Trophoblast cell (in vitro differentiated cells and primary cell): ENCODE data around the gene CD200R1L.

Source experiments
- DNase-seq, 2 donors: peaks; one replicate each; pipeline ENCODE4 v3.0.0-alpha.2; 2016
- H2AFZ ChIP-seq: 2 replicates; pipeline ENCODE4 v1.6.1; 2013; ENCODE audit warnings: low read length, moderate library complexity, mild to moderate bottlenecking; ENCODE audit not compliant: insufficient read depth, poor library complexity
- H2AK5ac ChIP-seq: 2 replicates; pipeline ENCODE4 v1.6.1; 2013; ENCODE audit warnings: mild to moderate bottlenecking, low read length
- H2BK120ac ChIP-seq: 2 replicates; pipeline ENCODE4 v1.6.1; 2013; ENCODE audit warnings: low read length, mild to moderate bottlenecking, moderate library complexity; ENCODE audit not compliant: insufficient read depth, poor library complexity
- H2BK12ac ChIP-seq: 2 replicates; pipeline ENCODE4 v1.6.1; 2013; ENCODE audit warnings: mild to moderate bottlenecking, low read length, moderate library complexity
- H2BK5ac ChIP-seq: 2 replicates; pipeline ENCODE4 v1.6.1; 2013; ENCODE audit warnings: low read length, low read depth, moderate library complexity, mild to moderate bottlenecking; ENCODE audit not compliant: poor library complexity
- H3K14ac ChIP-seq: 2 replicates; pipeline ENCODE4 v1.6.1; 2013; ENCODE audit warnings: mild to moderate bottlenecking, low read length
- H3K18ac ChIP-seq: 2 replicates; pipeline ENCODE4 v1.6.1; 2013; ENCODE audit warnings: mild to moderate bottlenecking, low read length
- H3K23ac ChIP-seq: 2 replicates; pipeline ENCODE4 v1.6.1; 2013; ENCODE audit warnings: low read length
- H3K27ac ChIP-seq: 2 replicates; pipeline ENCODE4 v1.5.1; 2013; ENCODE audit warnings: low read depth, mild to moderate bottlenecking, inconsistent platforms, low read length, moderate library complexity
- H3K27me3 ChIP-seq: 2 replicates; pipeline ENCODE4 v1.6.1; 2013; ENCODE audit warnings: inconsistent platforms, mild to moderate bottlenecking, low read length, moderate library complexity; ENCODE audit not compliant: insufficient read depth
- H3K36me3 ChIP-seq, 2 experiments: 1 replicate in 1 of 2; 2 replicates in 1 of 2; pipeline ENCODE4 v1.6.1; 2013; ENCODE audit warnings: low read length in 2 of 2, mild to moderate bottlenecking in 2 of 2, moderate library complexity in 1 of 2; ENCODE audit not compliant: insufficient read depth in 2 of 2, control insufficient read depth in 1 of 2
- H3K4ac ChIP-seq: 2 replicates; pipeline ENCODE4 v1.6.1; 2013; ENCODE audit warnings: low read depth, mild to moderate bottlenecking, low read length, moderate library complexity
- H3K4me1 ChIP-seq, 2 experiments: 1 replicate in 1 of 2; 2 replicates in 1 of 2; pipeline ENCODE4 v1.6.1; 2013; ENCODE audit warnings: low read length in 2 of 2, mild to moderate bottlenecking in 2 of 2, moderate library complexity in 1 of 2; ENCODE audit not compliant: insufficient read depth in 2 of 2, control insufficient read depth in 1 of 2
- H3K4me2 ChIP-seq: 2 replicates; pipeline ENCODE4 v1.6.1; 2013; ENCODE audit warnings: inconsistent platforms, mild to moderate bottlenecking, low read length, moderate library complexity
- H3K4me3 ChIP-seq: 2 replicates; pipeline ENCODE4 v1.5.1; 2013; ENCODE audit warnings: mild to moderate bottlenecking, low read depth, low read length, inconsistent platforms
- H3K79me1 ChIP-seq: one replicate; pipeline ENCODE4 v1.6.1; 2013; ENCODE audit warnings: low read length
- H3K79me2 ChIP-seq: 2 replicates; pipeline ENCODE4 v1.6.1; 2013; ENCODE audit warnings: low read length, mild to moderate bottlenecking; ENCODE audit not compliant: control insufficient read depth, insufficient read depth, poor library complexity
- H3K9ac ChIP-seq: 2 replicates; pipeline ENCODE4 v1.6.1; 2013; ENCODE audit warnings: mild to moderate bottlenecking, low read length
- H3K9me3 ChIP-seq: 2 replicates; pipeline ENCODE4 v1.6.1; 2013; ENCODE audit warnings: low read depth, mild to moderate bottlenecking, control low read depth, inconsistent platforms, low read length; ENCODE audit not compliant: insufficient read depth
- H4K12ac ChIP-seq: 2 replicates; pipeline ENCODE4 v1.6.1; 2013; ENCODE audit warnings: low read depth, mild to moderate bottlenecking, low read length, moderate library complexity
- H4K8ac ChIP-seq: 2 replicates; pipeline ENCODE4 v1.6.1; 2013; ENCODE audit warnings: low read depth, mild to moderate bottlenecking, low read length, moderate library complexity
- H4K91ac ChIP-seq: one replicate; pipeline ENCODE4 v1.6.1; 2013; ENCODE audit warnings: low read depth, mild to moderate bottlenecking, low read length, moderate library complexity
- WGBS: extraction: QIAGEN DNeasy Blood & Tissue Kit; methylation state at CpG from one replicate; pipeline ENCODE4 v1.1.7; 2013; ENCODE audit warnings: missing lambda C conversion rate; ENCODE audit not compliant: insufficient read length, insufficient coverage; ENCODE audit errors: extremely low coverage; 5-methylcytosine and 5-hydroxymethylcytosine counted together

Gene CD200R1L

DNA sequence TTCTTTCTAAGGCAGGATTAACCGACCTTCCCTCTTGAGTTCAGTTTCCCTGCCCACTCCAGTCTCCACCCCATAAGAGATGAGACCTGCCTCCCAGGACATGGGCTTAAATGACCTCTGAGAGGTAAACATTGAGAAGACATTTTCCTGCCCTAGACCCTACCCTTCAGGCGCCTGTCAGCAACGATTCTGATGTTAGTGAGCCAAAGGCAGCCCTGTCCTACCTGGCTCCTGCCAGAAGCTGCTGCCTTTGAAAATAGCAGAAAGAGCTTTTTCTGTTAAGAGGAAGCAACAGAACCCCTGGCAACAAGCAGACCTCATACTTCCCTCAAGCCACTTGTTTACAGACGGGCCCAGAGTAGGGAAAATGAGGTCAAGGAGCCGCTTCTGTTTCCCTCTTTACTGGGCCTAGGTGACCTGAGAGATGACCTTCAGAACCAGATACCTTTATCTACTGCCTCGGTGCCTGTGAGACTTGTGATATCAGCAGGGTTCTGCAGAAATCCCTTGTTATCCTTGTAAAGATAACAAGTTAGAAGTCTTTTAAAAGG, 52.0 kb downstream of the CD200R1L start:
- no peaks in the 10 kb centered on the region for H3K79me1 ChIP-seq
- no peak overlapping the region for H3K18ac ChIP-seq
- no peak overlapping the region for H3K9ac ChIP-seq
- WGBS = no CpG with 5 or more reads among the region's 6 CpGs
- no peak overlapping the region for H3K4me2 ChIP-seq
- no peak overlapping the region for H4K12ac ChIP-seq
- H3K9me3 ChIP-seq = no peaks in the 10 kb centered on the region
- H3K23ac ChIP-seq = no peak overlapping the region
- no peak overlapping the region for H2BK12ac ChIP-seq
- H3K27me3 ChIP-seq = no peaks in the 10 kb centered on the region
- no peak overlapping the region for H3K4me3 ChIP-seq
- no peak overlapping the region for H3K14ac ChIP-seq
- H2BK5ac ChIP-seq = no peak overlapping the region
- no peak overlapping the region for H2AK5ac ChIP-seq
- H2AFZ ChIP-seq = no peak overlapping the region
- peak overlapping the region; percentile 17 for H3K27ac ChIP-seq
- H2BK120ac ChIP-seq = no peak overlapping the region
- no peaks in the 10 kb centered on the region for H3K36me3 ChIP-seq
- no peaks in the 10 kb centered on the region for H3K79me2 ChIP-seq
- H4K8ac ChIP-seq = no peak overlapping the region
- no peak for DNase-seq
- no peak overlapping the region for H3K4ac ChIP-seq
- H3K4me1 ChIP-seq = peaks cover 2 to 11% of the 10 kb centered on the region in 2 experiments
- no peak overlapping the region for H4K91ac ChIP-seq

DNA sequence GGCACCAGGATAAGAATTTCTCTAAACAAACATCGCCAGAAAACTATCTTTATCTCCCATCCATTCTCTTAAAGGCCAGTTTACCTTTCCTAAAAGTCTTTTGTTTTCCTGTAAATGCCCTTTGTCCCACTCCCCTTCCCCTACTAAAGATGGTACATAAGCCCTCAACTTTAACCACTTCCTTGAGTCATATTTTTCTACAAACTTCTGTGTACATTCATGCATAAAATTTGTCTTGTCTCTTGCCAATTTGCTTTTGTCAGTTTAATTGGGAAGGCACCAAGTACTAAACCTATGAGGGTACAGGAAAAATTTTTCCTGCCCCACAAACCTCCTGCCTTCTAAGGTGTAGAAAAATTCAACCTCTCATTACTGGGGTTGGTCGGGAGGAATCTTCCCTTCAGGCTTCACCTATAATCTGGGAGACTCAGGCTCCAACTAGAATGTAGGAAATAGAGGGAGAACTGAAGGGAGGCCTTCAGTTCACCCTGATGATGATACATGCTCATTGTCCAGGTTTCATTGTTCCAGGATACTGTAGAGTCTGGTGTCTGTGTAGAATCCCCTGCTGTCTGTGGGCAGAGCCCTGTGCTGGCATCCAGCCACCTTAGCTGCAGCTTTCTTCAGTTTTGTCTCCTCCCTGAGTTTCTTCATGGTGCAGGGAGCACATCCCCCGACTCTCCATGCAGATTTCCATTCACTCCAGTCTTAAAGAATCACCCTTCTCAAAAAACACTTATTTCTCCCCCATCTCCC, 53.2 kb downstream of the CD200R1L start:
- H2BK5ac ChIP-seq = no peak overlapping the region
- H3K36me3 ChIP-seq = no peaks in the 10 kb centered on the region
- H3K18ac ChIP-seq = no peak overlapping the region
- no peak overlapping the region for H2BK12ac ChIP-seq
- H3K4me3 ChIP-seq = no peak overlapping the region
- H3K14ac ChIP-seq = no peak overlapping the region
- peak overlapping the region; percentile 2 for H3K4me2 ChIP-seq
- H2BK120ac ChIP-seq = no peak overlapping the region
- H3K23ac ChIP-seq = peak overlapping the region; percentile 64
- H3K27me3 ChIP-seq = no peaks in the 10 kb centered on the region
- H4K8ac ChIP-seq = no peak overlapping the region
- H2AK5ac ChIP-seq = no peak overlapping the region
- no peak for DNase-seq
- no peaks in the 10 kb centered on the region for H3K79me2 ChIP-seq
- no peak overlapping the region for H3K27ac ChIP-seq
- H3K79me1 ChIP-seq = no peaks in the 10 kb centered on the region
- H3K4me1 ChIP-seq = peaks cover 2 to 11% of the 10 kb centered on the region in 2 experiments
- H4K91ac ChIP-seq = no peak overlapping the region
- no peaks in the 10 kb centered on the region for H3K9me3 ChIP-seq
- no peak overlapping the region for H3K9ac ChIP-seq
- H2AFZ ChIP-seq = no peak overlapping the region
- no peak overlapping the region for H3K4ac ChIP-seq
- 100% methylated on average over 1 of the region's 3 CpGs for WGBS
- H4K12ac ChIP-seq = no peak overlapping the region

DNA sequence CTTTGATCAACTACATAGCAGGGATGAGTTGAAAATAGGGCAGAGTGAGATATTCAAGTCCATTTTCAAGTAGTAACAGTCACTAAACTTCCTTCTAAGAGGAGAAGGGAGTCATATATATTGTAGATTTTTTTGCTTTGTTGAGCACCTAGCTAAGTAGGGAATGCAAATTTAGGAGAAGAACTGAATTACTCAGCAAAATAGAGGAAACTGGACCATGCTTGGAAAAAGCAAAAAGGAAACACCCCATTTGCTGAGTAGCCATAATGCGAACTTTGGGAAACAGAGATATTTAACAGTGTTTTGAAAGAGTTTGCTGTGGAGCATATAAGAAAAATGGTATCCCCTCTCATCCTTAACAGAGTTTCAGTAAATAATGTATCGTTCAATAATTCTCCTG, 54.9 kb downstream of the CD200R1L start:
- no peak overlapping the region for H3K4me3 ChIP-seq
- H3K4me2 ChIP-seq = no peak overlapping the region
- no peak for DNase-seq
- no peak overlapping the region for H3K18ac ChIP-seq
- H2BK5ac ChIP-seq = no peak overlapping the region
- H4K12ac ChIP-seq = no peak overlapping the region
- H4K8ac ChIP-seq = no peak overlapping the region
- no peak overlapping the region for H2BK120ac ChIP-seq
- no peak overlapping the region for H3K23ac ChIP-seq
- no peak overlapping the region for H3K4ac ChIP-seq
- H4K91ac ChIP-seq = no peak overlapping the region
- H3K27me3 ChIP-seq = no peaks in the 10 kb centered on the region
- no peak overlapping the region for H3K27ac ChIP-seq
- H2AK5ac ChIP-seq = no peak overlapping the region
- H2BK12ac ChIP-seq = no peak overlapping the region
- no peaks in the 10 kb centered on the region for H3K79me1 ChIP-seq
- no peaks in the 10 kb centered on the region for H3K36me3 ChIP-seq
- no peak overlapping the region for H3K14ac ChIP-seq
- H3K4me1 ChIP-seq = peaks cover 2 to 11% of the 10 kb centered on the region in 2 experiments
- H3K9me3 ChIP-seq = peaks cover 5% of the 10 kb centered on the region
- no peak overlapping the region for H2AFZ ChIP-seq
- no CpG with 5 or more reads among the region's 2 CpGs for WGBS
- no peak overlapping the region for H3K9ac ChIP-seq
- no peaks in the 10 kb centered on the region for H3K79me2 ChIP-seq

DNA sequence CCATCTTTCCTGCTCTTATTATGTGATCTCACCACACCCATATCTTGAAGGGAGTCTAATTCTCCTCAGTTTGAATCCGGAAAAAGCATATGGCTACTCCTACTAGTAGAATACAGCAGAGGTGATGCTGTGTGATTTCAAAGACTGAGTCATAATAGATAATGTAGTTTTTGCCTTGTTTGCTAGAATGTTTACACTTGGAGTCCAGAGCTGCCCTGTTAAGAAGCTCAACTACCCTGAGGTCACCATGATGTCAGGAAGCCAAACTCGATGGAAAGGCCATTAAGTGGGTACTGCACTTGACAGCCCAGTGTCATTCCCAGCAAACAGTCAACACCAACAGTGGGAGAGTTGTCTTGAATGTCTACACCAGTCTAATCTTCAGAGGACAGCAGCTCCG, 56.9 kb downstream of the CD200R1L start:
- Histone ChIP-seq H3K9me3 (peaks cover 5% of the 10 kb centered on the region), H3K27me3 (no peaks in the 10 kb centered on the region), H2BK5ac (no peak overlapping the region), H3K14ac (no peak overlapping the region), H4K12ac (no peak overlapping the region), H3K9ac (no peak overlapping the region), H3K4me1 (peaks cover 2 to 11% of the 10 kb centered on the region in 2 experiments), H3K79me2 (no peaks in the 10 kb centered on the region), H3K36me3 (no peaks in the 10 kb centered on the region), H2BK12ac (no peak overlapping the region), H3K79me1 (no peaks in the 10 kb centered on the region), H4K91ac (no peak overlapping the region), H3K23ac (no peak overlapping the region), H3K4ac (no peak overlapping the region), H2AFZ (no peak overlapping the region), H3K4me3 (no peak overlapping the region), H2AK5ac (no peak overlapping the region), H3K27ac (no peak overlapping the region), H4K8ac (no peak overlapping the region), H2BK120ac (no peak overlapping the region), H3K4me2 (no peak overlapping the region), H3K18ac (no peak overlapping the region)
- WGBS = no CpG with 5 or more reads among the region's 3 CpGs
- DNase-seq = no peak
